NCI-H774 (cell line): Measurements from ENCODE around the gene CCL24.
"Not testable (repeated sequence)": the region's sequence is repeated elsewhere in the genome, so short reads cannot be mapped to it uniquely, and the experiment has no call there.

Source experiments
- DNase-seq: peaks from one replicate; lab custom pipeline; 2025; lab: John Stamatoyannopoulos, UW

The CCL24 gene, protein sequence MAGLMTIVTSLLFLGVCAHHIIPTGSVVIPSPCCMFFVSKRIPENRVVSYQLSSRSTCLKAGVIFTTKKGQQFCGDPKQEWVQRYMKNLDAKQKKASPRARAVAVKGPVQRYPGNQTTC

GRCh38 chr7:75813781-75814236, at the start of gene CCL24:
TSS of gene CCL24 (minus strand) at chr7:75813806. CDS start at chr7:75813715, 91 bp downstream.
- DNase-seq: no peak

DNA sequence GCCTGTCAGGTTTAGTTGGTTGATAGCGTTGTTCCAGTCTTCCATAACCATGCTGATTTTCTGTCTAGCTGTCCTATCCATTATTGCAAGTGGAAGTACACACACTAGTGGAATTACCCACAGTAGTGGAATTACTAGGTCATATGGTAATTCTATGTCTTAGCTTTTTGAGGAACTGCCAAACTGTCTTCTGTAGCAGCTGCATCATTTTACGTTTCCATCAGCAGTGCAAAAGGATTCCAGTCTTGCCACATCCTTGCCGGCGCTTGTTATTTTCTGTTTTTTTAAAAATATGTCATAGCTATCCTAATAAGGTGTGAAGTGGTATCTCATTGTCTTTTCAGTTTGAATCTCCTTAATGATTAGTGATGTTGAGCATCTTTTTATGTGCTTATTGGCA, 48.0 kb upstream of the CCL24 start:
- DNase-seq: no peak

DNA sequence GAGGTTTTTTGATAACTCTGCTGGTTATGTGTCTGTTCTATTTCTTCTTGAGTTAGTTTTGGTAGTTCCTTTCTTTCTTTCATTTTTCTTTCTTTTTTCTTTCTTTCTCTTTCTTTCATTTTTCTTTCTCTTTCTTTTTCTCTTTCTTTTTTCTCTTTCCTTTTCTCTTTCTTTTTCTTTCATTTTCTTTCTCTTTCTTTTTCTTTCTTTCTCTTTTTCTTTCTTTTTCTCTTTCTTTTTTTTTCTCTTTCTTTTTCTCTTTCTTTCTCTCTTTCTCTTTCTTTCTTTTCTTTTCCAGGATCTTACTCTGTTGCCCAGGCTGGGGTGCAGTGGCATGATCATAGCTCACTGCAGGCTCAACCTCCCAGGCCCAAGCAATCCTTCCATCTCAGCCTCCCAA, 44.8 kb upstream of the CCL24 start:
- DNase-seq: no peak

DNA sequence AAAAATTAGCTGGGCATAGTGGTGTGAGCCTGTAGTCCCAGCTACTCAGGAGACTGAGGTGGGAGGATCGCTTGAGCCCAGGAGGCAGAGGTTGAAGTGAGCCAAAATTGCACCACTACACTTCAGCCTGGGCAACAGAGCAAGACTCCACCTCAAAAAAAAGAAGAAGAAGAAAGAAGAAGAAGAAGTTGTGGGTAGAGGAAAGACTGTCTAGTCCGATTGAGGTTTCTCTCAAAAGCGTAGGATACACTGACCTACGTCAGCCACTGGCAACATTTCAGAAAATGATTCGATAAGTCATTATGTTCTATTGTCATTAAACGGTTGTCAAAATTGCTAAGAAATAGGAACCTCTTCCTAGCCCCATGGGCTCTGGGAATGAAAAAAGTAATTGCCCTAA, 42.9 kb upstream of the CCL24 start:
- DNase-seq: no peak

- DNase-seq: not testable (repeated sequence)
Measured at GRCh38 chr7:75854813-75855345, 41.3 kb upstream of the CCL24 start.

GRCh38 chr7:75854233-75854632, 40.6 kb upstream of the CCL24 start:
- no peak for DNase-seq

- DNase-seq: no peak
Measured at GRCh38 chr7:75850235-75850634, 36.6 kb upstream of the CCL24 start.

DNA sequence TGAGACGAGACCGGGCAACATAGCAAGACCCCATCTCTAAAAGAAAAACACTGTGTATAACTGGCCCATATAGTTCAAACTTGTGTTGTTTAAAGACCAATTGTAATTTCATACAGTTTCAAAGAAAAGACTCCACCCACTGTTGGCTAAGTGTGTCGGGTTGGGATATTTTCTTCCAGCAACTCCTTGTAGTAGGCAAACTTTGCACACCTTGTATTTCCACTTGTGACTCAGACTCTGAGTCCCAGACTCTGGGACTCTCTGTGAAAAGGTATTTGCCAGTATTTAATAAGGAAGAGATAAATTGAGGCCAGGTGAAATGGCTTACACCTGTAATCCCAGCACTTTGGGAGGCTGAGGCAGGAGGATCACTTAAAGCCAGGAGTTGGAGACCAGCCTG, 36.0 kb upstream of the CCL24 start:
- DNase-seq: no peak

- DNase-seq: no peak
Measured at GRCh38 chr7:75847707-75848106, 34.1 kb upstream of the CCL24 start.

GRCh38 chr7:75845132-75845531, 31.5 kb upstream of the CCL24 start:
- not testable (repeated sequence) for DNase-seq

GRCh38 chr7:75844158-75844557, 30.6 kb upstream of the CCL24 start:
- DNase-seq: no peak

DNA sequence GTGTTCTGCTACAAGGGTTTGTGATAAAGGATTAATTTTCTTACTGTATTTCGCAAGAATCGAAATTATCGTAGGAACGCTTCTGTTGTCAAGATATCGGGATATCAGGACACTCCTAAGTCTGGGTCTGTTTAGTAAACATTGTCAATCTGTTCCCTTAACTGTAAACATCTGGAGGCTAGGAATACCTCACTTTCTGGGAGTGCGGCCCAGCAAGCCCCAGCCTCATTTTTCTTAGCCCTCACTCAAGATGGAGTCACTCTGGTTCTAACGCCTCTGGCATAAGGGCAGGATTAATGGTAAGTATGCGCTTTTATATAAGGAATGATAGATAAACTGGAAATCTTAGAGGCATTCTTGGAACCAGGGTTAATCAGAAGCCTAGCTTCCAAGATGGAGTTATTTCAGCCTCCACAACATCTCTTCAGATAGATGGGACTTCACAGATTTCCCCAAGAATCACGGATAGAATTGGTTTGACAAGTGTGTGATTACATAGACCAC, 30.1 kb upstream of the CCL24 start:
- DNase-seq: no peak

GRCh38 chr7:75842836-75843446, 29.3 kb upstream of the CCL24 start:
- DNase-seq: no peak

GRCh38 chr7:75840029-75840428, 26.4 kb upstream of the CCL24 start:
- no peak for DNase-seq

GRCh38 chr7:75838281-75838930, 24.8 kb upstream of the CCL24 start:
- not testable (repeated sequence) for DNase-seq

GRCh38 chr7:75836798-75837197, 23.2 kb upstream of the CCL24 start:
- no peak for DNase-seq

GRCh38 chr7:75835688-75836285, 22.2 kb upstream of the CCL24 start:
- DNase-seq: no peak

GRCh38 chr7:75833662-75834061, 20.1 kb upstream of the CCL24 start:
- not testable (repeated sequence) for DNase-seq

DNA sequence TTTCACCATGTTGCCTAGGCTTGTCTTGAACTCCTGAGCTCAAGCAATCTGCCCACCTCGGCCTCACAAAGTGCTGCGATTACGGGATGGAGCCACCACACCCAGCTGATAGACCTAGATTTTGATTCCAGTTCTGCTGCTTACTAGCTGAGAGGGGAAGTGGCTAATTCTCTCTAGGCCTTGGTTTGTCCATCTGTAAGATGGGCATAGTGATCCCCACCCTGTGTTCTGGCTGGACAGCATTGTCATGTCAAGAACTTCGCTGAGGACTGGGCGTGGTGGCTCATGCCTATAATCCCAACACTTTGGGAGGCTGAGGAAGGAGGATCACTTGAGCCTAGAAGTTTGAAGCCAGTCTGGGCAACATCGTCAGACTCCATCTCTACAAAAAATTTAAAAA, 17.4 kb upstream of the CCL24 start:
- no peak for DNase-seq

- DNase-seq: not testable (repeated sequence)
Measured at GRCh38 chr7:75829656-75830055, 16.1 kb upstream of the CCL24 start.

- DNase-seq: no peak
Measured at GRCh38 chr7:75823198-75823910, 9.7 kb upstream of the CCL24 start.

- no peak for DNase-seq
Measured at GRCh38 chr7:75820688-75821087, 7.1 kb upstream of the CCL24 start.
